HEK293 (cell line): ENCODE measurements around the gene ETV6.

ENCODE experiments used
- CTCF ChIA-PET: fragments of 350-600 bp; formaldehyde crosslinking; extraction: SDS; loops from one replicate; lab custom pipeline; 2021; ENCODE audit warnings: antibody characterized with exemption; lab: Yijun Ruan, JAX
- POLR2A ChIA-PET: fragments of 300-600 bp; formaldehyde crosslinking; extraction: SDS; loops from one replicate; lab custom pipeline; 2020; ENCODE audit warnings: antibody characterized with exemption, inconsistent platforms; lab: Yijun Ruan, JAX
- H3K27ac ChIP-seq: fragments of 200-500 bp; sonication (Bioruptor generic); 2 replicates; pipeline ENCODE4 v1.5.1; 2014; ENCODE audit warnings: low read depth, low read length, control low read depth, inconsistent platforms; ENCODE audit errors: extremely low read depth
- H3K36me3 ChIP-seq, 2 experiments: fragments of 200-500 bp in 1 of 2; sonication (Bioruptor generic) in 1 of 2; 1 replicate in 1 of 2; 2 replicates in 1 of 2; pipeline ENCODE4 v1.5.1; 2014 to 2017; ENCODE audit warnings: inconsistent platforms in 2 of 2, low read length in 2 of 2; ENCODE audit not compliant: control insufficient read depth in 2 of 2, insufficient read depth in 1 of 2
- H3K4me1 ChIP-seq: fragments of 200-500 bp; sonication (Bioruptor generic); 2 replicates; pipeline ENCODE4 v1.5.1; 2014; ENCODE audit warnings: mild to moderate bottlenecking, low read length, inconsistent platforms; ENCODE audit not compliant: control insufficient read depth, insufficient read depth
- H3K4me3 ChIP-seq: 2 replicates; pipeline ENCODE4 v1.5.1; 2011; ENCODE audit warnings: low read depth, mild to moderate bottlenecking, control low read depth, low read length, moderate library complexity
- H3K9me3 ChIP-seq: fragments of 200-500 bp; sonication (Bioruptor generic); 2 replicates; pipeline ENCODE4 v1.5.1; 2014; ENCODE audit warnings: low read depth, low read length, inconsistent platforms; ENCODE audit not compliant: control insufficient read depth, insufficient read depth
- BCL6B ChIP-seq: fragments of 450-650 bp; formaldehyde crosslinking; IDR thresholded peaks from 2 replicates; pipeline ENCODE4 v1.5.1; 2017; ENCODE audit warnings: missing biosample characterization, missing genetic modification characterization
- EGR2 ChIP-seq: fragments of 450-650 bp; formaldehyde crosslinking; IDR thresholded peaks from 2 replicates; pipeline ENCODE4 v1.5.1; 2016; ENCODE audit warnings: low read depth, missing biosample characterization, missing genetic modification characterization
- FEZF1 ChIP-seq: fragments of 450-650 bp; formaldehyde crosslinking; IDR thresholded peaks from 2 replicates; pipeline ENCODE4 v1.5.1; 2016; ENCODE audit warnings: missing biosample characterization, missing genetic modification characterization
- KLF17 ChIP-seq: fragments of 450-650 bp; formaldehyde crosslinking; IDR thresholded peaks from 2 replicates; pipeline ENCODE4 v1.5.1; 2016; ENCODE audit warnings: missing biosample characterization, missing genetic modification characterization
- MZF1 ChIP-seq: fragments of 450-650 bp; formaldehyde crosslinking; IDR thresholded peaks from 2 replicates; pipeline ENCODE4 v1.5.1; 2017; ENCODE audit warnings: missing biosample characterization, missing genetic modification characterization, borderline replicate concordance
- OSR2 ChIP-seq: fragments of 450-650 bp; formaldehyde crosslinking; IDR thresholded peaks from 2 replicates; pipeline ENCODE4 v1.5.1; 2016; ENCODE audit warnings: missing biosample characterization, missing genetic modification characterization
- ZBTB17 ChIP-seq: fragments of 450-650 bp; formaldehyde crosslinking; IDR thresholded peaks from 2 replicates; pipeline ENCODE4 v1.5.1; 2016; ENCODE audit warnings: missing biosample characterization, missing genetic modification characterization
- ZBTB7A ChIP-seq: fragments of 450-650 bp; formaldehyde crosslinking; IDR thresholded peaks from 2 replicates; pipeline ENCODE4 v1.5.1; 2016; ENCODE audit warnings: low read depth, missing biosample characterization, missing genetic modification characterization
- ZNF132 ChIP-seq: fragments of 450-650 bp; formaldehyde crosslinking; IDR thresholded peaks from 2 replicates; pipeline ENCODE4 v1.5.1; 2017; ENCODE audit warnings: missing biosample characterization, missing genetic modification characterization, borderline replicate concordance
- ZNF148 ChIP-seq: fragments of 450-650 bp; formaldehyde crosslinking; IDR thresholded peaks from 2 replicates; pipeline ENCODE4 v1.5.0; 2017; ENCODE audit warnings: missing biosample characterization, missing genetic modification characterization, borderline replicate concordance
- ZNF16 ChIP-seq: fragments of 450-650 bp; formaldehyde crosslinking; IDR thresholded peaks from 2 replicates; pipeline ENCODE4 v1.5.1; 2016; ENCODE audit warnings: low read depth, missing biosample characterization, missing genetic modification characterization
- ZNF174 ChIP-seq: fragments of 450-650 bp; formaldehyde crosslinking; IDR thresholded peaks from 2 replicates; pipeline ENCODE4 v1.5.0; 2017; ENCODE audit warnings: missing biosample characterization, mild to moderate bottlenecking, missing genetic modification characterization
- ZNF24 ChIP-seq: fragments of 450-650 bp; formaldehyde crosslinking; IDR thresholded peaks from 2 replicates; pipeline ENCODE4 v1.5.1; 2016; ENCODE audit warnings: missing biosample characterization, missing genetic modification characterization
- ZNF248 ChIP-seq: fragments of 450-650 bp; formaldehyde crosslinking; IDR thresholded peaks from 2 replicates; pipeline ENCODE4 v1.5.1; 2017; ENCODE audit warnings: missing biosample characterization, missing genetic modification characterization
- ZNF266 ChIP-seq: fragments of 450-650 bp; formaldehyde crosslinking; IDR thresholded peaks from 2 replicates; pipeline ENCODE4 v1.5.1; 2016; ENCODE audit warnings: missing biosample characterization, missing genetic modification characterization, low read depth
- ZNF341 ChIP-seq: fragments of 450-650 bp; formaldehyde crosslinking; IDR thresholded peaks from 2 replicates; pipeline ENCODE4; 2016; ENCODE audit warnings: low read depth, missing biosample characterization, missing genetic modification characterization
- ZNF354C ChIP-seq: fragments of 450-650 bp; formaldehyde crosslinking; IDR thresholded peaks from 2 replicates; pipeline ENCODE4 v1.5.1; 2016; ENCODE audit warnings: missing biosample characterization, missing genetic modification characterization, low read depth, borderline replicate concordance
- ZNF362 ChIP-seq: fragments of 450-650 bp; formaldehyde crosslinking; IDR thresholded peaks from 2 replicates; pipeline ENCODE4 v1.5.1; 2016; ENCODE audit warnings: missing biosample characterization, missing genetic modification characterization
- ZNF510 ChIP-seq: fragments of 450-650 bp; formaldehyde crosslinking; IDR thresholded peaks from 2 replicates; pipeline ENCODE4 v1.5.1; 2018; ENCODE audit warnings: mild to moderate bottlenecking, missing genetic modification characterization, missing biosample characterization; ENCODE audit not compliant: insufficient replicate concordance
- ZNF518A ChIP-seq: fragments of 450-650 bp; formaldehyde crosslinking; conservative IDR thresholded peaks from 2 replicates; pipeline ENCODE4 v1.5.1; 2016; ENCODE audit warnings: low read depth, missing biosample characterization, missing genetic modification characterization

The ETV6 gene

GRCh38 chr12:11676052-11676451 is 26.6 kb downstream of the ETV6 start:
- ChIA-PET POLR2A (no interaction called here), CTCF (no interaction called here)
- no peak overlapping the region for H3K4me3 ChIP-seq
- no peaks in the 10 kb centered on the region for H3K4me1 ChIP-seq
- 0 out of 2 replicates have a peak, but pooled peaks have one; percentile 6 for TF ChIP-seq EGR2 (tag by site-specific recombination)
- no peak for TF ChIP-seq BCL6B (tag by site-specific recombination)
- no peak for TF ChIP-seq ZNF16 (tag by site-specific recombination)
- no peaks in the 10 kb centered on the region for H3K9me3 ChIP-seq
- no peaks in the 10 kb centered on the region for H3K36me3 ChIP-seq
- H3K27ac ChIP-seq: no peak overlapping the region

- H3K4me3 ChIP-seq: no peak overlapping the region
- no peaks in the 10 kb centered on the region for H3K9me3 ChIP-seq
- H3K27ac ChIP-seq: no peak overlapping the region
- CTCF ChIA-PET: no interaction called here
- no peaks in the 10 kb centered on the region for H3K4me1 ChIP-seq
- H3K36me3 ChIP-seq: no peaks in the 10 kb centered on the region
- POLR2A ChIA-PET: no interaction called here
- TF ChIP-seq ZBTB17 (tag by site-specific recombination) (peak; percentile 46; the same call in 1 of the 2 replicates), ZNF362 (no peak)
- TF ChIP-seq, all 188 proteins: peak for 1
Observed at GRCh38 chr12:11677093-11677492, 27.6 kb downstream of the ETV6 start.

GRCh38 chr12:11677752-11678151 is 28.3 kb downstream of the ETV6 start:
- Histone ChIP-seq H3K9me3 (no peaks in the 10 kb centered on the region), H3K4me3 (no peak overlapping the region), H3K27ac (no peak overlapping the region), H3K36me3 (no peaks in the 10 kb centered on the region), H3K4me1 (no peaks in the 10 kb centered on the region)
- ChIA-PET CTCF (no interaction called here), POLR2A (no interaction called here)
- TF ChIP-seq ZNF174 (tag by site-specific recombination) (no peak), ZNF24 (tag by site-specific recombination) (no peak), ZNF148 (no peak), ZNF341 (tag by site-specific recombination) (no peak), MZF1 (tag by site-specific recombination) (no peak), ZNF248 (tag by site-specific recombination) (no peak), ZNF132 (tag by site-specific recombination) (no peak), KLF17 (no peak), ZNF518A (tag by site-specific recombination) (no peak), ZNF354C (tag by site-specific recombination) (no peak), FEZF1 (tag by site-specific recombination) (no peak), ZNF266 (tag by site-specific recombination) (no peak), OSR2 (no peak), ZNF510 (tag by site-specific recombination) (no peak), ZNF16 (tag by site-specific recombination) (no peak), ZBTB7A (tag by site-specific recombination) (no peak)
